Natural killer cell (primary cell): ENCODE measurements around the gene CIART. TPM values are rescaled to one million over a fixed set of nuclear protein-coding genes. Genes with fewer than 3 reads are reported as not detected.

Source experiments
- ATAC-seq, 3 donors: fragments of 150-1000 bp in 2 of 3; fragments of 200-7000 bp in 1 of 3; cut with Tn5 transposase; 1 replicate in 1 of 3; 2 replicates in 2 of 3; pipeline ENCODE4 v1.10.0; 2021; ENCODE audit warnings: mild to moderate bottlenecking in 2 of 3, moderate library complexity in 2 of 3
- DNase-seq, 2 donors: peaks; one replicate each; pipeline versions ENCODE4 v3.0.0 to v3.0.0-alpha.2; 2013 to 2021; ENCODE audit warnings: mixed read lengths in 1 of 2
- H3K27ac ChIP-seq: one replicate; pipeline ENCODE4 v1.5.1; 2013; ENCODE audit warnings: mild to moderate bottlenecking, low read length
- H3K27me3 ChIP-seq: one replicate; pipeline ENCODE4 v1.6.1; 2013; ENCODE audit warnings: low read length; ENCODE audit not compliant: control insufficient read depth, insufficient read depth
- H3K36me3 ChIP-seq: one replicate; pipeline ENCODE4 v1.6.1; 2013; ENCODE audit warnings: low read length; ENCODE audit not compliant: control insufficient read depth, insufficient read depth
- H3K4me1 ChIP-seq: one replicate; pipeline ENCODE4 v1.6.1; 2013; ENCODE audit warnings: low read length; ENCODE audit not compliant: control insufficient read depth, insufficient read depth
- H3K4me3 ChIP-seq: one replicate; pipeline ENCODE4 v1.5.1; 2013; ENCODE audit warnings: low read length
- H3K9me3 ChIP-seq: one replicate; pipeline ENCODE4 v1.6.1; 2013; ENCODE audit warnings: low read length; ENCODE audit not compliant: control insufficient read depth, insufficient read depth
- H3K27ac Mint-ChIP-seq, 2 donors: one replicate each; pipeline ENCODE4 v1.8.0; 2022; ENCODE audit warnings: mild to moderate bottlenecking in 2 of 2, mixed read lengths in 2 of 2, moderate library complexity in 1 of 2
- H3K27me3 Mint-ChIP-seq, 2 donors: one replicate each; pipeline ENCODE4 v1.8.0; 2022; ENCODE audit warnings: low read depth in 2 of 2, mixed read lengths in 2 of 2
- H3K36me3 Mint-ChIP-seq: one replicate; pipeline ENCODE4 v1.8.0; 2022; ENCODE audit warnings: mixed read lengths
- H3K4me1 Mint-ChIP-seq, 2 donors: one replicate each; pipeline ENCODE4 v1.8.0; 2022; ENCODE audit warnings: mixed read lengths in 2 of 2
- H3K4me3 Mint-ChIP-seq: one replicate; pipeline ENCODE4 v1.8.0; 2022; ENCODE audit warnings: mild to moderate bottlenecking, moderate library complexity, mixed read lengths
- H3K9me3 Mint-ChIP-seq, 2 donors: one replicate each; pipeline ENCODE4 v1.8.0; 2022; ENCODE audit warnings: mixed read lengths in 2 of 2
- WGBS: methylation state at CpG from one replicate; pipeline ENCODE4 v1.1.7; 2013; ENCODE audit warnings: missing lambda C conversion rate; ENCODE audit not compliant: insufficient coverage; 5-methylcytosine and 5-hydroxymethylcytosine counted together
- intact Hi-C: fragments of 100-400 bp; cut with micrococcal nuclease; formaldehyde crosslinking; loops from one replicate; pipeline ENCODE4 v1.14.2; 2022
- total RNA-seq, 4 donors: library from RNA; stranded (reverse); fragments of 120-200 nt in 1 of 4; gene quantifications; one replicate each; pipeline versions ENCODE4 v1.2.3 to v1.2.4, GENCODE V29; 2013 to 2022
- TF ChIP-seq, protein P1 (sequence below): fragments of 200-600 bp; IDR thresholded peaks from one replicate; pipeline ENCODE4 v1.8.0; 2022; ENCODE audit warnings: antibody characterized with exemption

CIART gene
- total RNA-seq, 3 donors from 2014 or later (not counting 1 experiment from before 2014, with no cell fraction given): 0.33 to 2.4 (median 1.9) TPM

DNA sequence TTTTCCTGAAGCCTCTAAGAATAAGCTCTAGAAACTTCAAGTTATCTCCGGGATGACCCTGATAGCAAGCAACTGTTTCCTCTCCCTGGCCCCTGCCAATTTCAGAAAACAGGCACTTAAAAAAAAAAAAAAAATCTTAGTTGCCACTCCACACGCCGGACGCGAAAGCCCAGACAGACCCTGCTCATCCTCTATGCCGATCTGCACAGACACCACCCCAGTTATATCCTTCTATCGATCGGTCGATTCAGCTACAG lies 48.1 kb upstream of the CIART start:
- peaks cover 14% of the 10 kb centered on the region for H3K4me1 ChIP-seq
- H3K27ac ChIP-seq: peak overlapping the region; percentile 99
- Mint-ChIP-seq H3K9me3 (no peaks in the 10 kb centered on the region), H3K4me1 (peaks cover 16 to 19% of the 10 kb centered on the region in 2 donors), H3K4me3 (no peak overlapping the region), H3K36me3 (no peaks in the 10 kb centered on the region), H3K27ac (no peak overlapping the region), H3K27me3 (no peaks in the 10 kb centered on the region)
- intact Hi-C loops: loop anchor here (1.0 to 10.0 kb wide), 3 partner anchors 20 to 331 kb away; partner anchors contain the start of gene RPRD2
- DNase-seq (no peak), ATAC-seq (no peak)
- H3K4me3 ChIP-seq: peak overlapping the region; percentile 97
- no peaks in the 10 kb centered on the region for H3K9me3 ChIP-seq
- no peaks in the 10 kb centered on the region for H3K36me3 ChIP-seq
- TF ChIP-seq, protein P1, sequence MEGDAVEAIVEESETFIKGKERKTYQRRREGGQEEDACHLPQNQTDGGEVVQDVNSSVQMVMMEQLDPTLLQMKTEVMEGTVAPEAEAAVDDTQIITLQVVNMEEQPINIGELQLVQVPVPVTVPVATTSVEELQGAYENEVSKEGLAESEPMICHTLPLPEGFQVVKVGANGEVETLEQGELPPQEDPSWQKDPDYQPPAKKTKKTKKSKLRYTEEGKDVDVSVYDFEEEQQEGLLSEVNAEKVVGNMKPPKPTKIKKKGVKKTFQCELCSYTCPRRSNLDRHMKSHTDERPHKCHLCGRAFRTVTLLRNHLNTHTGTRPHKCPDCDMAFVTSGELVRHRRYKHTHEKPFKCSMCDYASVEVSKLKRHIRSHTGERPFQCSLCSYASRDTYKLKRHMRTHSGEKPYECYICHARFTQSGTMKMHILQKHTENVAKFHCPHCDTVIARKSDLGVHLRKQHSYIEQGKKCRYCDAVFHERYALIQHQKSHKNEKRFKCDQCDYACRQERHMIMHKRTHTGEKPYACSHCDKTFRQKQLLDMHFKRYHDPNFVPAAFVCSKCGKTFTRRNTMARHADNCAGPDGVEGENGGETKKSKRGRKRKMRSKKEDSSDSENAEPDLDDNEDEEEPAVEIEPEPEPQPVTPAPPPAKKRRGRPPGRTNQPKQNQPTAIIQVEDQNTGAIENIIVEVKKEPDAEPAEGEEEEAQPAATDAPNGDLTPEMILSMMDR: no peak
- no peaks in the 10 kb centered on the region for H3K27me3 ChIP-seq
- 0% methylated on average over 9 of the region's 9 CpGs for whole genome bisulfite sequencing

DNA sequence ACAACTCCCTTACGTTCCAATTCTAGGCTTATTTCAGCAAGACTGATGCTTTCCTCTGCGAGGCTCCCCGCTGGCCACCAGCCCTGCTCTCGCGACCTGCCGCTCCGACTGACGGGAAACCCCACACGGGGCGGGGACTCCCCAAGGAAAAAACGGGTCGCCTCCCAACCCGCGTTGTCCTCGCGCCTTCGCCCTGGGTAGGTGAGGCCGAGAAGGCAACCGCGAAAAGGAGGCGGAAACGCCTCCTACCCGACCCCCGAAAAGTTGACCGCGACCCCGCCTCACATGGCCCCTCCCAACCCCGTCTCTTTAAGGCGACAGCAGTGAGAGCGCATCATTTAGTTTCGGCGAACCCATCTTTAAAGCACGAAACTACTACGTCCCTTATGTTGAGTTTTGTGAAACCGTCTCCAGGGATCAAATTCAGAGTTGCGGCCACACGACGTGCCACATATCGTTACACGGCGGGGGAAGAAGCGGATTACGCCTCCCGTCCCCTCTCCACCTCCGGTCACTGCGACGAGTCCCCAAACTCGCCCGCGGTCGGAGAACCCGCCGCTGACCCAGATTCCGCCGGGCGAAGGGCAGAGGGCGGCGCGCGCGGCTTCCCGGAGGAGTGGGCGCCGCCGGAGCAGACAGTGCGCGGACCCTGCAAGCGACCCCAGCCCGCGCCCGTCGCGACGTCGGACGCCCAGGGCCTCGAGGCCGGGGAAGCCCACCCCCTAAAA lies 47.6 kb upstream of the CIART start:
- under 1% methylated on average over 78 of the region's 78 CpGs for WGBS
- DNase-seq (peak; percentile 89 to 96), ATAC-seq (peak; percentile 60 to 77 (median 69))
- no peaks in the 10 kb centered on the region for H3K27me3 ChIP-seq
- H3K4me1 ChIP-seq: peaks cover 14% of the 10 kb centered on the region
- Mint-ChIP-seq H3K4me3 (no peak overlapping the region), H3K4me1 (peaks cover 16 to 19% of the 10 kb centered on the region in 2 donors), H3K36me3 (no peaks in the 10 kb centered on the region), H3K9me3 (no peaks in the 10 kb centered on the region), H3K27ac (no peak overlapping the region), H3K27me3 (no peaks in the 10 kb centered on the region)
- TF ChIP-seq, protein P1: no peak
- H3K9me3 ChIP-seq: no peaks in the 10 kb centered on the region
- H3K4me3 ChIP-seq: peak overlapping the region; percentile 97
- no peaks in the 10 kb centered on the region for H3K36me3 ChIP-seq
- peak overlapping the region; percentile 99 for H3K27ac ChIP-seq
- intact Hi-C loops: loop anchor here (1.0 to 10.0 kb wide), 3 partner anchors 20 to 330 kb away; partner anchors contain the start of gene RPRD2

DNA sequence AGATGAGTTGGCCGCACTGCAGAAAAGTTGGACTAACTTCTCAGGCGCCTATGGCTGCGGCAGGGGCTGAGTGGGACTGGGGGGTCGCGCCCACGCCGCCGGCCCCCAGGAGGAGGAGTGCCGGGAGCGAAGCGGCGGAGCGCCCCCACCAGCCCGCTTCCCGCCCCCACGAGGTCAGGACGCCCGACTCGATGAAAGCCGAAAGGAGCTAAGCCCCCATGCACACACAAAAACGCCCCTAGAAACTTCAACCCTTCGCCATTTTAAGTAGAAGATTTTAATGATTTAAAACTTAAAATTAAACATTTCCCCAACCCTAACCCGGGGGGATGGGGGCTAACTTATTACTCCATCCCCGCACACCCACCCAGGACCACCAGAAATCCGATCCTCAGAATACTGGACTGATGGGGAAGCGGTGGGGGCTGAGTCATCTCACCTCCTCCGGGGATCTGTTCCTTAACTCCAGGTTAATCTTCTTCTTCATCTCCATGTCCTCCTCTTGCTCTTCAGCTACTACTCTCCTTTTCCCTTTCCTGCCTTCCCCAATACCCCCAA lies 47.0 kb upstream of the CIART start:
- Mint-ChIP-seq H3K9me3 (no peaks in the 10 kb centered on the region), H3K4me1 (peaks cover 16 to 19% of the 10 kb centered on the region in 2 donors), H3K4me3 (no peak overlapping the region), H3K27me3 (no peaks in the 10 kb centered on the region), H3K36me3 (no peaks in the 10 kb centered on the region), H3K27ac (no peak overlapping the region)
- Histone ChIP-seq H3K27ac (peak overlapping the region; percentile 99), H3K9me3 (no peaks in the 10 kb centered on the region), H3K4me1 (peaks cover 14% of the 10 kb centered on the region), H3K4me3 (peak overlapping the region; percentile 97), H3K27me3 (no peaks in the 10 kb centered on the region), H3K36me3 (no peaks in the 10 kb centered on the region)
- intact Hi-C loops: loop anchor here (10.0 kb wide), 1 partner anchor 329 kb away; no protein-coding TSS in a partner anchor
- peak in 1 of 2 donors; percentile 59 for DNase-seq
- 0% methylated on average over 17 of the region's 27 CpGs for WGBS
- ATAC-seq: no peak
- TF ChIP-seq, protein P1: no peak
